ENCODE data around the gene PAPPA. TPM values are rescaled to one million over a fixed set of nuclear protein-coding genes. Genes with fewer than 3 reads are reported as not detected.

The PAPPA gene
- total and polyA plus RNA-seq, 9 of the 15 experiments (the other 6 are each of a cell fraction or from before 2014, with no cell fraction given): 0.06 to 0.18 (median 0.11) TPM

GRCh38 chr9:116422119-116422979 lies 268.8 kb downstream of the PAPPA start (continued):
- TF ChIP-seq, protein P1, sequence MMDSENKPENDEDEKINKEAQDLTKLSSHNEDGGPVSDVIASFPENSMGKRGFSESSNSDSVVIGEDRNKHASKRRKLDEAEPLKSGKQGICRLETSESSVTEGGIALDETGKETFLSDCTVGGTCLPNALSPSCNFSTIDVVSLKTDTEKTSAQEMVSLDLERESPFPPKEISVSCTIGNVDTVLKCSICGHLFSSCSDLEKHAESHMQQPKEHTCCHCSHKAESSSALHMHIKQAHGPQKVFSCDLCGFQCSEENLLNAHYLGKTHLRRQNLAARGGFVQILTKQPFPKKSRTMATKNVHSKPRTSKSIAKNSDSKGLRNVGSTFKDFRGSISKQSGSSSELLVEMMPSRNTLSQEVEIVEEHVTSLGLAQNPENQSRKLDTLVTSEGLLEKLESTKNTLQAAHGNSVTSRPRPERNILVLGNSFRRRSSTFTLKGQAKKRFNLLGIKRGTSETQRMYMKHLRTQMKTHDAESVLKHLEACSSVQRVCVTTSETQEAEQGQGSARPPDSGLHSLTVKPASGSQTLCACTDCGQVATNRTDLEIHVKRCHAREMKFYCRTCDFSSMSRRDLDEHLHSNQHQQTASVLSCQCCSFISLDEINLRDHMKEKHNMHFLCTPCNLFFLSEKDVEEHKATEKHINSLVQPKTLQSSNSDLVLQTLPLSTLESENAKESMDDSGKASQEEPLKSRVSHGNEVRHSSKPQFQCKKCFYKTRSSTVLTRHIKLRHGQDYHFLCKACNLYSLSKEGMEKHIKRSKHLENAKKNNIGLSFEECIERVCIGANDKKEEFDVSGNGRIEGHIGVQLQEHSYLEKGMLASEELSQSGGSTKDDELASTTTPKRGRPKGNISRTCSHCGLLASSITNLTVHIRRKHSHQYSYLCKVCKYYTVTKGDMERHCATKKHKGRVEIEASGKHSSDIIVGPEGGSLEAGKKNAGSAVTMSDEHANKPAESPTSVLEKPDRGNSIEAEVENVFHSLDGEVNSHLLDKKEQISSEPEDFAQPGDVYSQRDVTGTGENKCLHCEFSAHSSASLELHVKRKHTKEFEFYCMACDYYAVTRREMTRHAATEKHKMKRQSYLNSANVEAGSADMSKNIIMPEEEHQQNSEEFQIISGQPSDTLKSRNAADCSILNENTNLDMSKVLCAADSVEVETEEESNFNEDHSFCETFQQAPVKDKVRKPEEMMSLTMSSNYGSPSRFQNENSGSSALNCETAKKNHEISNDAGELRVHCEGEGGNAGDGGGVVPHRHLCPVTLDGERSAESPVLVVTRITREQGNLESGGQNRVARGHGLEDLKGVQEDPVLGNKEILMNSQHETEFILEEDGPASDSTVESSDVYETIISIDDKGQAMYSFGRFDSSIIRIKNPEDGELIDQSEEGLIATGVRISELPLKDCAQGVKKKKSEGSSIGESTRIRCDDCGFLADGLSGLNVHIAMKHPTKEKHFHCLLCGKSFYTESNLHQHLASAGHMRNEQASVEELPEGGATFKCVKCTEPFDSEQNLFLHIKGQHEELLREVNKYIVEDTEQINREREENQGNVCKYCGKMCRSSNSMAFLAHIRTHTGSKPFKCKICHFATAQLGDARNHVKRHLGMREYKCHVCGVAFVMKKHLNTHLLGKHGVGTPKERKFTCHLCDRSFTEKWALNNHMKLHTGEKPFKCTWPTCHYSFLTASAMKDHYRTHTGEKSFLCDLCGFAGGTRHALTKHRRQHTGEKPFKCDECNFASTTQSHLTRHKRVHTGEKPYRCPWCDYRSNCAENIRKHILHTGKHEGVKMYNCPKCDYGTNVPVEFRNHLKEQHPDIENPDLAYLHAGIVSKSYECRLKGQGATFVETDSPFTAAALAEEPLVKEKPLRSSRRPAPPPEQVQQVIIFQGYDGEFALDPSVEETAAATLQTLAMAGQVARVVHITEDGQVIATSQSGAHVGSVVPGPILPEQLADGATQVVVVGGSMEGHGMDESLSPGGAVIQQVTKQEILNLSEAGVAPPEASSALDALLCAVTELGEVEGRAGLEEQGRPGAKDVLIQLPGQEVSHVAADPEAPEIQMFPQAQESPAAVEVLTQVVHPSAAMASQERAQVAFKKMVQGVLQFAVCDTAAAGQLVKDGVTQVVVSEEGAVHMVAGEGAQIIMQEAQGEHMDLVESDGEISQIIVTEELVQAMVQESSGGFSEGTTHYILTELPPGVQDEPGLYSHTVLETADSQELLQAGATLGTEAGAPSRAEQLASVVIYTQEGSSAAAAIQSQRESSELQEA (IDR thresholded peaks at IDR 0.05; ENCODE audit: low read depth): no peak
- TF ChIP-seq, protein P2, sequence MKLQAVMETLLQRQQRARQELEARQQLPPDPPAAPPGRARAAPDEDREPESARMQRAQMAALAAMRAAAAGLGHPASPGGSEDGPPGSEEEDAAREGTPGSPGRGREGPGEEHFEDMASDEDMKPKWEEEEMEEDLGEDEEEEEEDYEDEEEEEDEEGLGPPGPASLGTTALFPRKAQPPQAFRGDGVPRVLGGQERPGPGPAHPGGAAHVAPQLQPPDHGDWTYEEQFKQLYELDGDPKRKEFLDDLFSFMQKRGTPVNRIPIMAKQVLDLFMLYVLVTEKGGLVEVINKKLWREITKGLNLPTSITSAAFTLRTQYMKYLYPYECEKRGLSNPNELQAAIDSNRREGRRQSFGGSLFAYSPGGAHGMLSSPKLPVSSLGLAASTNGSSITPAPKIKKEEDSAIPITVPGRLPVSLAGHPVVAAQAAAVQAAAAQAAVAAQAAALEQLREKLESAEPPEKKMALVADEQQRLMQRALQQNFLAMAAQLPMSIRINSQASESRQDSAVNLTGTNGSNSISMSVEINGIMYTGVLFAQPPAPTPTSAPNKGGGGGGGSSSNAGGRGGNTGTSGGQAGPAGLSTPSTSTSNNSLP (IDR thresholded peaks at IDR 0.05; ENCODE audit: borderline replicate concordance, low read depth, low read length): peak; percentile 88; the same call in 1 of the 2 replicates
- TF ChIP-seq NFIC (IDR thresholded peaks at IDR 0.05): peak; percentile 68
- peak; percentile 53 for TF ChIP-seq SP1 (CRISPR knock-in tag; IDR thresholded peaks at IDR 0.05)
- TF ChIP-seq OTX1 (CRISPR knock-in tag; IDR thresholded peaks at IDR 0.05): no peak
- no peak for TF ChIP-seq KLF13 (tag; IDR thresholded peaks at IDR 0.05; ENCODE audit: borderline replicate concordance, low read depth)
- TF ChIP-seq SMARCE1 (IDR thresholded peaks at IDR 0.05): peak; percentile 89
- TF ChIP-seq ZNF395 (CRISPR knock-in tag; IDR thresholded peaks at IDR 0.05): peak; percentile 74
- 0 out of 2 replicates have a peak, but pooled peaks have one; percentile 30 for TF ChIP-seq ATF4 (CRISPR knock-in tag; IDR thresholded peaks at IDR 0.05)
- TF ChIP-seq ZBTB43 (CRISPR knock-in tag; IDR thresholded peaks at IDR 0.05): 0 out of 2 replicates have a peak, but pooled peaks have one; percentile 64
- 0 out of 4 replicates have a peak, but pooled peaks of 1 of the 2 experiments have one; percentile 43 for TF ChIP-seq HDAC1 (IDR thresholded peaks at IDR 0.05)
